Vagina (tissue), 2 donors: ENCODE measurements around the gene INTS11. TPM values are rescaled to one million over a fixed set of nuclear protein-coding genes. Genes with fewer than 3 reads are reported as not detected.

Source experiments
- DNase-seq, 2 donors: peaks; one replicate each; pipeline ENCODE4 v3.0.0-alpha.2; 2017; ENCODE audit errors: extremely low spot score in 2 of 2
- H3K27ac ChIP-seq: fragments of 200-600 bp; sonication (generic); one replicate; pipeline ENCODE4 v1.5.1; 2019
- H3K27me3 ChIP-seq: fragments of 200-600 bp; sonication (generic); one replicate; pipeline ENCODE4 v1.5.1; 2019
- H3K36me3 ChIP-seq, 2 donors: fragments of 200-600 bp; sonication (generic); one replicate each; pipeline ENCODE4 v1.5.1; 2017 to 2019
- H3K4me1 ChIP-seq: fragments of 200-600 bp; sonication (generic); one replicate; pipeline ENCODE4 v1.5.1; 2019
- H3K4me3 ChIP-seq, 2 donors: fragments of 200-600 bp; sonication (generic); 1 replicate in 1 of 2; 2 replicates in 1 of 2; pipeline ENCODE4 v1.5.1; 2016 to 2019
- H3K9me3 ChIP-seq: fragments of 200-600 bp; sonication (generic); one replicate; pipeline ENCODE4 v1.5.1; 2019
- CTCF ChIP-seq, 3 experiments: fragments of 450-650 bp in 2 of 3; fragments of 200-600 bp in 1 of 3; sonication (generic) in 1 of 3; IDR thresholded peaks; one replicate each; pipeline ENCODE4 v1.5.1; 2017 to 2019; ENCODE audit warnings: antibody characterized with exemption in 3 of 3, mild to moderate bottlenecking in 2 of 3, moderate library complexity in 2 of 3
- POLR2A ChIP-seq, 2 donors: fragments of 450-650 bp; IDR thresholded peaks; one replicate each; pipeline ENCODE4 v1.6.1; 2017; ENCODE audit warnings: antibody characterized with exemption in 2 of 2, mild to moderate bottlenecking in 2 of 2, moderate library complexity in 2 of 2
- POLR2AphosphoS5 ChIP-seq, 2 donors: sonication (generic); formaldehyde crosslinking; IDR thresholded peaks; one replicate each; pipeline ENCODE4 v1.9.0; 2017; ENCODE audit warnings: antibody characterized with exemption in 2 of 2, mild to moderate bottlenecking in 2 of 2, low read depth in 1 of 2; ENCODE audit not compliant: insufficient read depth in 1 of 2
- intact Hi-C: fragments of 100-400 bp; cut with DNase I; formaldehyde crosslinking; loops from one replicate; pipeline ENCODE4 v1.15.1; 2023
- total RNA-seq: library from RNA; depleted of rRNA; stranded (reverse); fragments of >200 nt; gene quantifications from one replicate; pipeline ENCODE4 v1.2.3, GENCODE V29; 2016

The INTS11 gene
- total RNA-seq, 1 donor from 2014 or later: 142 TPM

GRCh38 chr1:1300352-1300739 lies 24.1 kb downstream of the INTS11 start:
- no peak overlapping the region for H3K27ac ChIP-seq
- intact Hi-C loops: no loop called here
- TF ChIP-seq POLR2AphosphoS5 (IDR thresholded peaks at IDR 0.05; ENCODE audit: insufficient read depth in 1 of 2, low read depth in 1 of 2): no peak
- TF ChIP-seq CTCF (IDR thresholded peaks at IDR 0.05): no peak
- TF ChIP-seq POLR2A (IDR thresholded peaks at IDR 0.05): no peak
- H3K36me3 ChIP-seq: peaks cover 0 to 9% of the 10 kb centered on the region in 2 donors
- no peaks in the 10 kb centered on the region for H3K27me3 ChIP-seq
- no peaks in the 10 kb centered on the region for H3K9me3 ChIP-seq
- no peak overlapping the region for H3K4me3 ChIP-seq
- DNase-seq: no peak
- peaks cover 38% of the 10 kb centered on the region for H3K4me1 ChIP-seq

DNA sequence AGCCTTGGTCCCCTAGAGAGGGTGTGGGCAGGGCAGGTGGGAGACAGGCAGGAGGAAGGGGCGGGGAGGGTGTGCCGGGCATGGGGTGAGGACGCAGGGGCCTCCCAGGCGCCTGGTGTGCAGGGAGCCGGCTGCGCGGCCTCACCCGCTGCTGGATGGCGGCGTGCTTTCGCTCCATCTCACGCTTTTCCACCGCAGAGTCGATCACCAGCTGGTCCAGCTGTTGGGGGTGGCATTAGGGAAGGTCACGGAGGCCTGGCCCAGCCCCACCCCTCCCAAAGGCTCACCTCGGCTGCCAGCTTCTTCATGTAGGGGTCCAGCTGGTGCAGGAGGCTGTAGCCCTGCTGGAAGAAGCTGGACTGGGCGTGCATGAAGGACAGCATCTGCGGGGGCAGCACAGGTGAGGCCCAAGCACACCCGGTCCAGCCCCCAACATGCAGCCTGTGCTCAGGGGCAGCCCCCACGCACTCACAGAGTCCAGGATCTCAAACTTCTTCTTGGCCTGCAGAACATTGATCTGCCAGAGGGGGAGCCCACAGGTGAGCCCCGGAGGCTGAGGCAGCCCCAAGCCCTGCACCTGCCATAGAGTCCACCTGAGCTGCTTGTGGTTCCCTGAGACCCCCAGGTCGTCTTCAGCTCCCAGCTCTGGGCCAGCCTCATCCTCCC lies 24.6 kb downstream of the INTS11 start:
- no peaks in the 10 kb centered on the region for H3K9me3 ChIP-seq
- H3K36me3 ChIP-seq: peaks cover 0 to 9% of the 10 kb centered on the region in 2 donors
- no peak overlapping the region for H3K4me3 ChIP-seq
- no peak overlapping the region for H3K27ac ChIP-seq
- TF ChIP-seq POLR2AphosphoS5 (IDR thresholded peaks at IDR 0.05; ENCODE audit: insufficient read depth in 1 of 2, low read depth in 1 of 2) (no peak), POLR2A (IDR thresholded peaks at IDR 0.05) (no peak), CTCF (IDR thresholded peaks at IDR 0.05) (no peak)
- DNase-seq: no peak
- intact Hi-C loops: no loop called here
- no peaks in the 10 kb centered on the region for H3K27me3 ChIP-seq
- peaks cover 32% of the 10 kb centered on the region for H3K4me1 ChIP-seq

- H3K27ac ChIP-seq: no peak overlapping the region
- no peaks in the 10 kb centered on the region for H3K9me3 ChIP-seq
- H3K4me1 ChIP-seq: peaks cover 25% of the 10 kb centered on the region
- no peaks in the 10 kb centered on the region for H3K27me3 ChIP-seq
- no peak overlapping the region for H3K4me3 ChIP-seq
- no peak for TF ChIP-seq POLR2A (IDR thresholded peaks at IDR 0.05)
- TF ChIP-seq CTCF (IDR thresholded peaks at IDR 0.05): no peak
- TF ChIP-seq POLR2AphosphoS5 (IDR thresholded peaks at IDR 0.05; ENCODE audit: insufficient read depth in 1 of 2, low read depth in 1 of 2): no peak
- DNase-seq: no peak
- peaks cover 0 to 9% of the 10 kb centered on the region in 2 donors for H3K36me3 ChIP-seq
- intact Hi-C loops: no loop called here
Measured at GRCh38 chr1:1298861-1299685, 25.4 kb downstream of the INTS11 start.

DNA sequence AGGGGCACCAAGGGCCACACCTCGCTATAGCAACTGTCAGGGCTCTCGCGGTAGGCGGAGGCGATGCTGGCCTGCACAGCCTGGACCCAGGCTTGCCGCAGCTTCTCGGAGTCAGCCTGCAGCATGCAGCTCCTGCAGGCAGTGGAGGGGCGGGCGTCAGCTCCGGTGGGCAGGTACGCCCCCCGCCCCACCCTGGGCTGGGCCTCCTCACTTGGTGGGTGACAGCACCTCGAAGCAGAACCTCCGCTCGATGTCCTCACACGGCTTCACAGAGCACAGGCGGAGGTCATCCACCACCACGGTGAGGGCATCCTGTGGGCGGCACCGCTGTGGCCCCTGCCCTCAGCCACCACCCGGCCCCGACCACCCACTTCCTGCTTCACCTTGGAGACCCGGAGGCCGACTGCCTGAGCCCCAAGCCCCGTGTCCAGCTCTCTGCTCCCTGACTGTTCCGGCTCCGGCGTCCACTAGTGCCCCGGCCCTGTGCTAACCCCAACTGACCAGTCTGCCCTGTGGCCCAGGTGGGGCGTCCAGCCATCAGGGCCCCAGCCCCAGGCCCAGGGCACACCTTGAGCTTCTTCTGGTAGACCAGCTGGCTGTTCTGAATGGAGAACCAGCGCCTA lies 26.5 kb downstream of the INTS11 start:
- no peak overlapping the region for H3K27ac ChIP-seq
- H3K9me3 ChIP-seq: no peaks in the 10 kb centered on the region
- no peaks in the 10 kb centered on the region for H3K27me3 ChIP-seq
- peaks cover 0 to 9% of the 10 kb centered on the region in 2 donors for H3K36me3 ChIP-seq
- TF ChIP-seq CTCF (IDR thresholded peaks at IDR 0.05) (no peak), POLR2AphosphoS5 (IDR thresholded peaks at IDR 0.05; ENCODE audit: insufficient read depth in 1 of 2, low read depth in 1 of 2) (no peak), POLR2A (IDR thresholded peaks at IDR 0.05) (no peak)
- H3K4me1 ChIP-seq: peaks cover 13% of the 10 kb centered on the region
- no peak overlapping the region for H3K4me3 ChIP-seq
- intact Hi-C loops: no loop called here
- DNase-seq: no peak
